A204.1 (cell line): ENCODE data around the gene DNAJA1.
"Not testable (repeated sequence)": the region's sequence is repeated elsewhere in the genome, so short reads cannot be mapped to it uniquely, and the experiment has no call there.

Experiments
- FAIRE-seq: peaks from 2 replicates; lab custom pipeline; 2012; peaks lifted over from hg19 to GRCh38; lab: Jason Lieb, UNC

The DNAJA1 gene

GRCh38 chr9:33082538-33083326 lies 57.7 kb downstream of the DNAJA1 start:
- no peak for FAIRE-seq

DNA sequence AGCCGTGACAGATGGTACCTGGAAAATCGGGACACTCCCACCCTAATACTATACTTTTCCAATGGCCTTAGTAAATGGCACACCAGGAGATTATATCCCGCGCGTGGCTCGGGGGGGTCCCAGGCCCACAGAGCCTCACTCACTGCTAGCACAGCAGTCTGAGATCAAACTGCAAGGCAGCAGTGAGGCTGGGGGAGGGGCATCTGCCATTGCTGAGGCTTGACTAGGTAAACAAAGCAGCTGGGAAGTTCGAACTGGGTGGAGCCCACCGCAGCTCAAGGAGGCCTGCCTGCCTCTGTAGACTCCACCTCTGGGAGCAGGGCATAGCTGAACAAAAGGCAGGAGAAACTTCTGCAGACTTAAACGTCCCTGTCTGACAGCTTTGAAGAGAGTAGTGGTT lies 60.6 kb downstream of the DNAJA1 start:
- FAIRE-seq, result not testable (repeated sequence)
